Activated naive CD4-positive, alpha-beta T cell treated with anti-CD3 and anti-CD28 coated beads for 36 hours (primary cell): ENCODE results near the gene ZBTB7C. TPM values are rescaled to one million over a fixed set of nuclear protein-coding genes. Genes with fewer than 3 reads are reported as not detected.

Experiments used
- CTCF ChIA-PET: fragments of 350-600 bp; sonication (Branson Sonifier 250); formaldehyde crosslinking; loops from one replicate; lab custom pipeline; 2021; ENCODE audit warnings: antibody characterized with exemption; lab: Charles Lee
- DNase-seq: peaks from one replicate; pipeline ENCODE4 v3.0.0-alpha.2; 2020
- H3K27ac Mint-ChIP-seq: one replicate; pipeline ENCODE4 v1.8.0; 2021; ENCODE audit warnings: mild to moderate bottlenecking, mixed read lengths
- H3K27me3 Mint-ChIP-seq: one replicate; pipeline ENCODE4 v1.8.0; 2021; ENCODE audit warnings: low read depth, mixed read lengths
- H3K36me3 Mint-ChIP-seq: one replicate; pipeline ENCODE4 v1.8.0; 2021; ENCODE audit warnings: low read depth, mixed read lengths
- H3K4me1 Mint-ChIP-seq: one replicate; pipeline ENCODE4 v1.8.0; 2021; ENCODE audit warnings: low read depth, mixed read lengths
- H3K4me3 Mint-ChIP-seq: one replicate; pipeline ENCODE4 v1.8.0; 2021; ENCODE audit warnings: mild to moderate bottlenecking, moderate library complexity, mixed read lengths
- H3K9me3 Mint-ChIP-seq: one replicate; pipeline ENCODE4 v1.8.0; 2021; ENCODE audit warnings: mixed read lengths
- intact Hi-C: fragments of 100-400 bp; cut with micrococcal nuclease; formaldehyde crosslinking; loops from one replicate; pipeline ENCODE4 v1.15.1; 2023
- total RNA-seq, 2 experiments: library from RNA; stranded (reverse); gene quantifications; one replicate each; pipeline ENCODE4 v1.2.3, GENCODE V29; 2021

ZBTB7C gene
- total RNA-seq, 2 experiments from 2014 or later: not detected

- DNase-seq: no peak
- Mint-ChIP-seq H3K36me3 (no peaks in the 10 kb centered on the region), H3K27ac (no peak overlapping the region), H3K4me1 (no peaks in the 10 kb centered on the region), H3K9me3 (peaks cover 11% of the 10 kb centered on the region), H3K27me3 (no peaks in the 10 kb centered on the region), H3K4me3 (no peak overlapping the region)
- CTCF ChIA-PET: no interaction called here
- intact Hi-C loops: no loop called here
Measured at GRCh38 chr18:47992976-47993375, 416.2 kb downstream of the ZBTB7C start.

- intact Hi-C loops: no loop called here
- no peak for DNase-seq
- H3K27ac Mint-ChIP-seq: no peak overlapping the region
Measured at GRCh38 chr18:47992266-47992665, 416.9 kb downstream of the ZBTB7C start.

GRCh38 chr18:47990981-47991380, 418.2 kb downstream of the ZBTB7C start:
- no peaks in the 10 kb centered on the region for H3K4me1 Mint-ChIP-seq
- intact Hi-C loops: no loop called here
- CTCF ChIA-PET: interaction anchor here (0.6 kb wide), 1 partner anchor 27 kb away, joined by 3 read pairs; no protein-coding TSS in a partner anchor
- H3K27ac Mint-ChIP-seq: no peak overlapping the region
- H3K9me3 Mint-ChIP-seq: no peaks in the 10 kb centered on the region
- H3K4me3 Mint-ChIP-seq: no peak overlapping the region
- DNase-seq: no peak
- no peaks in the 10 kb centered on the region for H3K27me3 Mint-ChIP-seq
- no peaks in the 10 kb centered on the region for H3K36me3 Mint-ChIP-seq

More at GRCh38 chr18:47992266-47992665, 416.9 kb downstream of the ZBTB7C start:
- Mint-ChIP-seq H3K4me3 (no peak overlapping the region), H3K36me3 (no peaks in the 10 kb centered on the region), H3K9me3 (peaks cover 6% of the 10 kb centered on the region), H3K4me1 (no peaks in the 10 kb centered on the region), H3K27me3 (no peaks in the 10 kb centered on the region)
- CTCF ChIA-PET: no interaction called here

- no peaks in the 10 kb centered on the region for H3K9me3 Mint-ChIP-seq
- no peak overlapping the region for H3K4me3 Mint-ChIP-seq
- intact Hi-C loops: no loop called here
- H3K4me1 Mint-ChIP-seq: no peaks in the 10 kb centered on the region
- H3K36me3 Mint-ChIP-seq: no peaks in the 10 kb centered on the region
- H3K27me3 Mint-ChIP-seq: no peaks in the 10 kb centered on the region
- no peak for DNase-seq
- H3K27ac Mint-ChIP-seq: no peak overlapping the region
- CTCF ChIA-PET: interaction anchor here (0.7 to 1.8 kb wide), 3 partner anchors 10 to 215 kb away, joined by 3 to 6 read pairs (median 4); no protein-coding TSS in a partner anchor
Measured at GRCh38 chr18:47987388-47987699, 421.8 kb downstream of the ZBTB7C start.

GRCh38 chr18:47986620-47987387, 422.4 kb downstream of the ZBTB7C start:
- intact Hi-C loops: no loop called here
- no peaks in the 10 kb centered on the region for H3K36me3 Mint-ChIP-seq
- no peak for DNase-seq
- no peaks in the 10 kb centered on the region for H3K4me1 Mint-ChIP-seq
- no peak overlapping the region for H3K27ac Mint-ChIP-seq
- H3K9me3 Mint-ChIP-seq: no peaks in the 10 kb centered on the region
- no peak overlapping the region for H3K4me3 Mint-ChIP-seq
- no peaks in the 10 kb centered on the region for H3K27me3 Mint-ChIP-seq
- CTCF ChIA-PET: interaction anchor here (1.2 to 1.8 kb wide), 2 partner anchors 10 to 214 kb away, joined by 4 to 6 read pairs; no protein-coding TSS in a partner anchor

GRCh38 chr18:47985866-47986265, 423.3 kb downstream of the ZBTB7C start:
- intact Hi-C loops: no loop called here
- Mint-ChIP-seq H3K36me3 (no peaks in the 10 kb centered on the region), H3K4me3 (no peak overlapping the region), H3K9me3 (no peaks in the 10 kb centered on the region), H3K27me3 (no peaks in the 10 kb centered on the region), H3K4me1 (no peaks in the 10 kb centered on the region), H3K27ac (no peak overlapping the region)
- DNase-seq: no peak
- CTCF ChIA-PET: interaction anchor here (1.2 kb wide), 1 partner anchor 12 kb away, joined by 6 read pairs; no protein-coding TSS in a partner anchor

GRCh38 chr18:47984991-47985390, 424.2 kb downstream of the ZBTB7C start:
- no peaks in the 10 kb centered on the region for H3K4me1 Mint-ChIP-seq
- H3K27me3 Mint-ChIP-seq: no peaks in the 10 kb centered on the region
- intact Hi-C loops: no loop called here
- no peaks in the 10 kb centered on the region for H3K36me3 Mint-ChIP-seq
- no peak overlapping the region for H3K27ac Mint-ChIP-seq
- H3K9me3 Mint-ChIP-seq: no peaks in the 10 kb centered on the region
- H3K4me3 Mint-ChIP-seq: no peak overlapping the region
- no peak for DNase-seq
- CTCF ChIA-PET: interaction anchor here (1.2 kb wide), 1 partner anchor 13 kb away, joined by 6 read pairs; no protein-coding TSS in a partner anchor

- H3K4me3 Mint-ChIP-seq: no peak overlapping the region
- intact Hi-C loops: no loop called here
- H3K4me1 Mint-ChIP-seq: no peaks in the 10 kb centered on the region
- H3K36me3 Mint-ChIP-seq: no peaks in the 10 kb centered on the region
- CTCF ChIA-PET: no interaction called here
- H3K27ac Mint-ChIP-seq: no peak overlapping the region
- DNase-seq: no peak
- H3K9me3 Mint-ChIP-seq: no peaks in the 10 kb centered on the region
- no peaks in the 10 kb centered on the region for H3K27me3 Mint-ChIP-seq
Measured at GRCh38 chr18:47983946-47984345, 425.2 kb downstream of the ZBTB7C start.

GRCh38 chr18:47983055-47983454, 426.1 kb downstream of the ZBTB7C start:
- no peaks in the 10 kb centered on the region for H3K9me3 Mint-ChIP-seq
- no peaks in the 10 kb centered on the region for H3K36me3 Mint-ChIP-seq
- H3K27ac Mint-ChIP-seq: no peak overlapping the region
- no peak for DNase-seq
- no peak overlapping the region for H3K4me3 Mint-ChIP-seq
- H3K27me3 Mint-ChIP-seq: no peaks in the 10 kb centered on the region
- H3K4me1 Mint-ChIP-seq: no peaks in the 10 kb centered on the region
- CTCF ChIA-PET: no interaction called here
- intact Hi-C loops: no loop called here

GRCh38 chr18:47981830-47982229, 427.4 kb downstream of the ZBTB7C start:
- Mint-ChIP-seq H3K36me3 (no peaks in the 10 kb centered on the region), H3K27me3 (no peaks in the 10 kb centered on the region), H3K4me3 (no peak overlapping the region), H3K9me3 (no peaks in the 10 kb centered on the region), H3K27ac (no peak overlapping the region), H3K4me1 (no peaks in the 10 kb centered on the region)
- CTCF ChIA-PET: no interaction called here
- intact Hi-C loops: no loop called here
- no peak for DNase-seq

- no peak overlapping the region for H3K27ac Mint-ChIP-seq
- H3K36me3 Mint-ChIP-seq: no peaks in the 10 kb centered on the region
- no peaks in the 10 kb centered on the region for H3K9me3 Mint-ChIP-seq
- H3K4me1 Mint-ChIP-seq: no peaks in the 10 kb centered on the region
- no peak overlapping the region for H3K4me3 Mint-ChIP-seq
- intact Hi-C loops: no loop called here
- CTCF ChIA-PET: interaction anchor here (1.0 kb wide), 1 partner anchor 227 kb away, joined by 5 read pairs; no protein-coding TSS in a partner anchor
- H3K27me3 Mint-ChIP-seq: no peaks in the 10 kb centered on the region
- DNase-seq: no peak
Measured at GRCh38 chr18:47981320-47981719, 427.9 kb downstream of the ZBTB7C start.

- Mint-ChIP-seq H3K4me1 (no peaks in the 10 kb centered on the region), H3K27ac (no peak overlapping the region), H3K4me3 (no peak overlapping the region), H3K9me3 (no peaks in the 10 kb centered on the region), H3K36me3 (no peaks in the 10 kb centered on the region), H3K27me3 (no peaks in the 10 kb centered on the region)
- DNase-seq: no peak
- CTCF ChIA-PET: no interaction called here
- intact Hi-C loops: no loop called here
Measured at GRCh38 chr18:47979611-47980200, 429.5 kb downstream of the ZBTB7C start.

GRCh38 chr18:47978603-47979002, 430.6 kb downstream of the ZBTB7C start:
- intact Hi-C loops: no loop called here
- CTCF ChIA-PET: no interaction called here
- H3K4me1 Mint-ChIP-seq: no peaks in the 10 kb centered on the region

More at GRCh38 chr18:47978603-47979002, 430.6 kb downstream of the ZBTB7C start:
- no peaks in the 10 kb centered on the region for H3K9me3 Mint-ChIP-seq
- no peak overlapping the region for H3K27ac Mint-ChIP-seq
- DNase-seq: no peak
- no peaks in the 10 kb centered on the region for H3K36me3 Mint-ChIP-seq
- H3K4me3 Mint-ChIP-seq: no peak overlapping the region
- H3K27me3 Mint-ChIP-seq: no peaks in the 10 kb centered on the region
